Ascending aorta (tissue), 2 donors: ENCODE measurements around the gene ID1. TPM values are rescaled to one million over a fixed set of nuclear protein-coding genes. Genes with fewer than 3 reads are reported as not detected.
A peak's percentile ranks its signal among the peaks of the same experiment; 100 is the strongest.

Source experiments
- DNase-seq, 2 donors: peaks; one replicate each; pipeline ENCODE4 v3.0.0-alpha.2; 2019; ENCODE audit warnings: low spot score in 2 of 2
- H3K27ac ChIP-seq, 2 donors: fragments of 200-600 bp; sonication (generic); one replicate each; pipeline ENCODE4 v1.5.1; 2016 to 2017; ENCODE audit warnings: mild to moderate bottlenecking in 1 of 2
- H3K27me3 ChIP-seq: fragments of 200-600 bp; sonication (generic); one replicate; pipeline ENCODE4 v1.5.1; 2017
- H3K36me3 ChIP-seq, 2 donors: fragments of 200-600 bp; sonication (generic); one replicate each; pipeline ENCODE4 v1.5.1; 2016
- H3K4me1 ChIP-seq, 2 donors: fragments of 200-600 bp; sonication (generic); one replicate each; pipeline ENCODE4 v1.5.1; 2016 to 2017; ENCODE audit warnings: mild to moderate bottlenecking in 1 of 2
- H3K4me3 ChIP-seq, 2 donors: fragments of 200-600 bp; sonication (generic); one replicate each; pipeline ENCODE4 v1.5.1; 2016 to 2017; ENCODE audit warnings: mild to moderate bottlenecking in 1 of 2
- H3K9me3 ChIP-seq, 2 donors: fragments of 200-600 bp; sonication (generic); one replicate each; pipeline ENCODE4 v1.5.1; 2016
- intact Hi-C: fragments of 100-400 bp; cut with DNase I; formaldehyde crosslinking; loops from one replicate; pipeline ENCODE4 v1.15.1; 2023
- total RNA-seq: library from RNA; depleted of rRNA; stranded (reverse); fragments of >200 nt; gene quantifications from one replicate; pipeline ENCODE4 v1.1.0, GENCODE V29; 2016
- TF ChIP-seq, protein P1 (sequence below), 3 experiments: fragments of 200-600 bp in 2 of 3; fragments of 450-650 bp in 1 of 3; sonication (generic) in 2 of 3; IDR thresholded peaks; one replicate each; pipeline ENCODE4 v1.5.1; 2016 to 2019; ENCODE audit warnings: antibody characterized with exemption in 3 of 3, mild to moderate bottlenecking in 1 of 3, moderate library complexity in 1 of 3

ID1 gene
- total RNA-seq, 1 donor from 2014 or later = 3,326 TPM

DNA sequence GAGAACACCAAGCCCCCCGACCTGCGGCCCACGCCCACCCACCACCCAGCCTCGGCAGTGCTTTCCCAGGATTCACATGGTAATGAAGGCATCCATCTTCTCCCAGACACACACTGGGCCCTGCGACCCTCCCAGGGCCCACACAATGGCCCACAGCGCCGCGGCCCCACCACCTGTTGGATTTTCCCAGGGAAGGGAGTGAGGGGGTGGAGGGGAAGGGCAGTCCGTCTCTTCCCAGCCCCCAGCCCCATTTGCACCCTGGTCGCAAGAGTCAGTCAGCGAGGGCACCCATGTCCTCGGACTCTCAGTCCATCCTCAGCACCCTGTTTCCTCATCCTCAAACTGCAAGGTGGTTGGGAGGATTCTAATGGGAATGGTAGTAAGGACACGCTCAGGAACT, 23.7 kb upstream of the ID1 start:
- no peak for DNase-seq

DNA sequence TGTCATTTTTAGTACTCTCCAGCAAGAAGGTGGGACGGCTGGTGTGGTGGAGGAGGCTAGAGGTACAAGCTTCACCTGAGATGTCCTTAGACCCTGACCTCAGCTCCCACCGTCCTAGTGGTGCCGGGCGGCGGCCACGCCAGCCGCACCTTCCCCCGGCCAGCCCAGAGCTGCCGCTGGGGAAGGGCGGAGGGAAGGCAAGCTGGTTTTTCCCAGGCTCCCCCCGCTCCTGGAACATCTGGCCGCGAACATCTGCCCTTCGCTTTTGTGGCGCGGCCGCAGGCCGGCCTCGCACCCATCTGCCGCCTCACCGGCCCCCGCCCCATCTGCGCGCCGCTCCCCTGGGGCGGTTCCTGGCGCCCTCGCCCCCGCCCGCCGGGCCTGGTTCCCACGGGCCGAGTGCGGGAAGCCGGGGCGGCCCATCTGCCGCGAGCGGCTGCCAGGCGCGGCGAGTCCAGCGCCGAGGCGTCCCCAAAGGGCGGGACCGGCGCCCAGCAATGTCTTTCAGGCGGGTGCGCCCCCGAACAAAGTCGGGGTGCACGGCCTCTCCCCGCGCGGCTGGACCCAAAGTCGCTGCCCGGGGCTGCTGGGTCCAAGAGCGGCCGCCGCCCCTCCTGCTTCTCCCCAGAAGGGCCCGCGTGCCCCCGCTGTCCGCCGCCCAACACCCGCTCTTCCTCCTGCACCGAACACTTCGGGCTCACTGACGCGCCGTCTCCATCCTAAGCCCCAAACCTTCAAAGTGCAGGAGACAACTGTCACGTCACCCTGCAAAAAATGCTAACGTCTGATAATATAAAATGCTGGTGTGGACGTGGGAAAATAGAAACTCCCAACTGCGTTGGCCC, 17.3 kb upstream of the ID1 start:
- Histone ChIP-seq H3K36me3 (no peaks in the 10 kb centered on the region), H3K27me3 (no peaks in the 10 kb centered on the region), H3K9me3 (no peaks in the 10 kb centered on the region), H3K4me1 (peaks cover 0 to 16% of the 10 kb centered on the region in 2 donors), H3K4me3 (peak overlapping the region; percentile 46 to 82), H3K27ac (peak overlapping the region; percentile 79 to 87)
- peak in 1 of 2 donors; percentile 74 for DNase-seq
- intact Hi-C loops = loop anchor here (1.0 kb wide), 1 partner anchor 14 kb away; no protein-coding TSS in a partner anchor
- TF ChIP-seq, protein P1, sequence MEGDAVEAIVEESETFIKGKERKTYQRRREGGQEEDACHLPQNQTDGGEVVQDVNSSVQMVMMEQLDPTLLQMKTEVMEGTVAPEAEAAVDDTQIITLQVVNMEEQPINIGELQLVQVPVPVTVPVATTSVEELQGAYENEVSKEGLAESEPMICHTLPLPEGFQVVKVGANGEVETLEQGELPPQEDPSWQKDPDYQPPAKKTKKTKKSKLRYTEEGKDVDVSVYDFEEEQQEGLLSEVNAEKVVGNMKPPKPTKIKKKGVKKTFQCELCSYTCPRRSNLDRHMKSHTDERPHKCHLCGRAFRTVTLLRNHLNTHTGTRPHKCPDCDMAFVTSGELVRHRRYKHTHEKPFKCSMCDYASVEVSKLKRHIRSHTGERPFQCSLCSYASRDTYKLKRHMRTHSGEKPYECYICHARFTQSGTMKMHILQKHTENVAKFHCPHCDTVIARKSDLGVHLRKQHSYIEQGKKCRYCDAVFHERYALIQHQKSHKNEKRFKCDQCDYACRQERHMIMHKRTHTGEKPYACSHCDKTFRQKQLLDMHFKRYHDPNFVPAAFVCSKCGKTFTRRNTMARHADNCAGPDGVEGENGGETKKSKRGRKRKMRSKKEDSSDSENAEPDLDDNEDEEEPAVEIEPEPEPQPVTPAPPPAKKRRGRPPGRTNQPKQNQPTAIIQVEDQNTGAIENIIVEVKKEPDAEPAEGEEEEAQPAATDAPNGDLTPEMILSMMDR (IDR thresholded peaks at IDR 0.05) = no peak

More for the DNA sequence above, 23.7 kb upstream of the ID1 start:
- Histone ChIP-seq H3K4me1 (no peaks in the 10 kb centered on the region), H3K27ac (no peak overlapping the region), H3K4me3 (no peak overlapping the region), H3K27me3 (no peaks in the 10 kb centered on the region), H3K9me3 (no peaks in the 10 kb centered on the region), H3K36me3 (no peaks in the 10 kb centered on the region)
- intact Hi-C loops = no loop called here
- TF ChIP-seq, protein P1 (IDR thresholded peaks at IDR 0.05) = no peak

DNA sequence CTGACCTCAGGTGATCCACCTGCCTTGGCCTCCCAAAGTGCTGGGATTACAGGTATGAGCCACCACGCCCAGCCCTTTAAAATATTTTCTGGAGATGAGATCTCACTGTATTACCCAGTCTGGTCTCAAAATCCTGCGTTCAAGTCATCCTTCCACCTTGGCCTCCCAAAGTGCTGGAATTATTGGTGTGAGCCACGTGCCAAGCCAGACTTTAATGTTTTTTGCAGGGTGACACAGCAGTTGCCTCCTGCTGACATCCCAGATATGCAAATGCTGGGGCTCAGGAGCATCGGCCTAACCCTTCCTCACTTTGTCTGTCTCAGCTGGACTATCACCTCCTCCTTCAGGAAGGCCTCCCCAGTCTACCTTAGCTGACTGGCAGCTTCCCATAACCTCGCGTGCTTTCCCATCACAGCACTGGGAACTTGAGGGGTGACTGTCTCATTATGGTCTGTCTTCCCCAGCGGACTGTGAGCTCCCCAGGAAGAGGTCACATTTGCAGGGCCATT, 14.3 kb upstream of the ID1 start:
- Histone ChIP-seq H3K4me1 (peaks cover 0 to 24% of the 10 kb centered on the region in 2 donors), H3K36me3 (no peaks in the 10 kb centered on the region), H3K4me3 (no peak overlapping the region), H3K27ac (peak overlapping the region; percentile 12 to 31), H3K27me3 (no peaks in the 10 kb centered on the region), H3K9me3 (no peaks in the 10 kb centered on the region)
- intact Hi-C loops = no loop called here
- DNase-seq = no peak
- TF ChIP-seq, protein P1 (IDR thresholded peaks at IDR 0.05) = no peak

DNA sequence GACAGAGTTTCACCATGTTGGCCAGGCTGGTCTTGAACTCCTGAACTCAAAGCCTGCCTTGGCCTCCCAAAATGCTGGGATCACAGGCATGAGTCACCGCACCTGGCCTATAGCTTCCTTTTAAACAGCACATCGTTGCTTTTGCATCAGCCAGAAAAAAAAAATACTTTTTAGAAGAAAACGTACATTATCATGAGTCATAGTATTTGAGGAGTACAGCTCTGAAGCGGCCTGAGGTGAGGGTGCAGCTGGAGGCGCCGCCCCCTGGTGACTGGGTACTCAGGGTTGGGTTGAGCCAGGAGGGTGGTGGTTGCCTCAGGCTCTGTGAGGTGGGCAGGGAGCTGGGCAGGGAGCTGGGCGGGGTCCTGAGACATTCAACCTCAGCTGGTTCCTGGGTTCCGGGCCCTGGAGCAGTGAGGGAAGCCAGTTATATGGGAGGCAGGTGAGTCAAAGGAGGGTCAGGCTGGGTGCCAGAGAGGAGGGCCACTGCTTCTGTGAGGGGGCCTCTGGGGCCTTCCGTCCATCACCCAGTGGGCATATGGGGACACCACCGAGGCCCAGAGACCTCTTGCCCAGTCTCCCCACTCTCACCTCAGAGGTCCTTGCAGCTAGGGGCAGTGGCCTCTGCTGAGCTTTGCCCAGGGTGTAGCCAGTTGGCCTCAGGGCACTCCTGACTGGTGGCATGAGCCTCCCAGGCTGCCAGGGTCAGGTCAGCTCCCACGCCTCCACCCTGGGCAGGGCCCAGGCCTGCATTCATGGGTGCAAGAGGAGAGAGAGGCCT, 11.7 kb upstream of the ID1 start:
- H3K27ac ChIP-seq = peak overlapping the region in 1 of 2 donors; percentile 13
- no peaks in the 10 kb centered on the region for H3K9me3 ChIP-seq
- H3K4me1 ChIP-seq = peaks cover 0 to 22% of the 10 kb centered on the region in 2 donors
- no peaks in the 10 kb centered on the region for H3K36me3 ChIP-seq
- DNase-seq = no peak
- H3K4me3 ChIP-seq = no peak overlapping the region
- intact Hi-C loops = no loop called here
- H3K27me3 ChIP-seq = no peaks in the 10 kb centered on the region
- TF ChIP-seq, protein P1 (IDR thresholded peaks at IDR 0.05) = no peak

DNA sequence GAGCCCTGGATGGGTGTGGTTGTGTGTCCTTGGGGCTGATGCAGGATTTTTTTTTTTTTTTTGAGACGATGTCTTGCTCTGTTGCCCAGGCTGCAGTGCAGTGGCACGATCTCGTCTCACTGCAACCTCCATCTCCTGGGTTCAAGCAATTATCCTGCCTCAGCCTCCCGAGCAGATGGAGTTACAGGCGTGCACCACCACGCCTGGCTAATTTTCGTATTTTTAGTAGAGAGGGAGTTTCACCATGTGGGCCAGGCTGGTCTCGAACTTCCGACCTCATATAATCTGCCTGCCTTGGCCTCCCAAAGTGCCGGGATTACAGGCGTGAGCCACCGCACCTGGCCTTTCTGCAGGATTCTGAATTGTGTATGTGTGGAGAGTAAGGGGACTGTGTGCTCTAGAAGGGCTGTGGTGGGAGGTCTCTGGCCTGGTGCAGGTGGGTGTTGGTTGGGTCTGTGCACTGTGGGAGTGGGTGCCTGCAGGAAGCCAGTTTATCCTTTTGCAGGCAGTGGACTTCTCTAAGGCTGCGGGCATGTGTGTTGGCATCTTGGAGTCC, 11.0 kb upstream of the ID1 start:
- H3K4me1 ChIP-seq = peaks cover 0 to 19% of the 10 kb centered on the region in 2 donors
- H3K9me3 ChIP-seq = no peaks in the 10 kb centered on the region
- intact Hi-C loops = no loop called here
- H3K36me3 ChIP-seq = no peaks in the 10 kb centered on the region
- H3K27me3 ChIP-seq = no peaks in the 10 kb centered on the region
- H3K4me3 ChIP-seq = no peak overlapping the region
- no peak for DNase-seq
- peak overlapping the region in 1 of 2 donors; percentile 13 for H3K27ac ChIP-seq
- TF ChIP-seq, protein P1 (IDR thresholded peaks at IDR 0.05) = no peak
